ENCODE data around the gene RBMS2.
"Not testable (repeated sequence)": the region's sequence is repeated elsewhere in the genome, so short reads cannot be mapped to it uniquely, and the experiment has no call there.

The RBMS2 gene

DNA sequence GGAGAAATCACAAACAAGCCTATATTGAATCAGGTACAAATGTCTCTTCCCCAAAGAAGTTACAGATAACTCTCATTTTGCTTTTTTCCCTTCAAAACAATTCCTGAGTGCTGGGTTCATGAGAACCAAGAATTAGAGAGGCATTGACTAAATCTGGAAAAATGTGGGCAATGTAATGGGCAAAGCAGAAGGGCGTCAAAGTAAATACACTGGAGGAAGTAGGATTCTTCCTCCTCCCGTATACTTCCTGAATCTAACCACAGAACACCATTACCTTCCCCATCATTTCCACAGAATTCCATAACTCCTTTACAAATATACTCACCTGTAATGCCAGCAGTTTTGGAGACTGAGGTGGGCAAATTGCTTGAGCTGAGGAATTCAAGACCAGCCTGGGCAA lies 3.0 kb upstream of the RBMS2 start:
- DNase-seq (ENCODE audit: low spot score), result peak; percentile 48

GRCh38 chr12:56520048-56520447 lies 1.6 kb upstream of the RBMS2 start:
- no peak for DNase-seq (ENCODE audit: low spot score)

DNA sequence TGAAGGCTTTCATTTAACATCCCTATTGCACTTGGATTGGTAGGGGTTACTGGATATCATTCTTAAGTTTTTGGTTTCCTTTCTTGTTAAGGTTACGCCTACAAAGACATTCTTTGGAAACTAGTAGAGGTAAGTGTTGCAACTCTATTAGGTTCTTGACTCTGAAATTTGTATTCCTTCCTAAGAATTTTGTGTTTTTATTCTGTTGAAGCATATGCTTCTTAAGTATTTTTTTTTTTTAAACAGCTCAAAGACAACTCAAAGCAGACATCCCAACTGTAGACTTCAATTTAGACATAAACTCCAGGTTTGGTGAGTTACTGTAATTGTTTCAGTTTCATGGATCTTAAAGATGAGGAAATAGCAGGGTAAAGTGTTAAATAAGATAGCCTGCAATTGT lies 1.1 kb upstream of the RBMS2 start:
- peak; percentile 35 for DNase-seq (ENCODE audit: low spot score)

- no peak for DNase-seq (ENCODE audit: low spot score)
These were observed 421 bp upstream of the RBMS2 start for GRCh38 chr12:56521209-56521589.

- peak; percentile 35 for DNase-seq (ENCODE audit: low spot score)
These were observed 982 bp downstream of the RBMS2 start for GRCh38 chr12:56522411-56523193.

DNA sequence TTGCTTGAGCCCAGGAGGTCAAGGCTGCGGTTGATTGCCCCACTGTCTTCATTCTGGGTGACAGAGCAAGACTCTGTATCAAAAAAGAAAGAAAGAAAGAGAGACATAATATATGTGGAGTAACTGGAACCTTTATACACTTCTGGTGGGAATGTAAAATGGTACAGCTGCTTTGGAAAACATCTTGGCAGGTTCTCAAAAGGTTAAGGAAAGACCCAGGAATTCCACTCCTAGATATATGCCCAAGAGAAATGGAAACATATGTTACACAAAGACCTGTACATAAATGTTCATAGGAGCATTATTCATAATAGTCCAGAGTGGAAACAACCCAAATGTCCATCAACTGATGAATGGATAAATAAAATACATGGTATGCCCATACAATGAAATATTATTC lies 7.2 kb downstream of the RBMS2 start:
- no peak for DNase-seq (ENCODE audit: low spot score)

DNA sequence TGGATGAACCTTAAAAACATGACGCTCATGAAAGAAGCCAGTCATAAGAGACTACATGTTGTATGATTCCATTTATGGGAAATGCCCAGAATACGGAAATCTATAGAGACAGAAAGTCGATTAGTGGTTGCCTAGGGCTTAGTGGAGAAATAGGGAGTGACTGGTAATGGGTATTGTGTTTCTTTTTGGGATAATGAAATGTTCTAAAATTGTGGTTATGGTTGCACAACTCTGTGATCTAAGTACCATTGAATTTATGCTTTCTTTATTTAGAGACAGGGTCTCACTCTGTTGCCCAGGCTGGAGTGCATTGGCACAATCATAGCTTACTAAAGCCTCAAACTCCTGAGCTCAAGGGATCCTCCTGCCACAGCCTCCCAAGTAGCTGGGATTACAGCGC lies 8.0 kb downstream of the RBMS2 start:
- no peak for DNase-seq (ENCODE audit: low spot score)

DNA sequence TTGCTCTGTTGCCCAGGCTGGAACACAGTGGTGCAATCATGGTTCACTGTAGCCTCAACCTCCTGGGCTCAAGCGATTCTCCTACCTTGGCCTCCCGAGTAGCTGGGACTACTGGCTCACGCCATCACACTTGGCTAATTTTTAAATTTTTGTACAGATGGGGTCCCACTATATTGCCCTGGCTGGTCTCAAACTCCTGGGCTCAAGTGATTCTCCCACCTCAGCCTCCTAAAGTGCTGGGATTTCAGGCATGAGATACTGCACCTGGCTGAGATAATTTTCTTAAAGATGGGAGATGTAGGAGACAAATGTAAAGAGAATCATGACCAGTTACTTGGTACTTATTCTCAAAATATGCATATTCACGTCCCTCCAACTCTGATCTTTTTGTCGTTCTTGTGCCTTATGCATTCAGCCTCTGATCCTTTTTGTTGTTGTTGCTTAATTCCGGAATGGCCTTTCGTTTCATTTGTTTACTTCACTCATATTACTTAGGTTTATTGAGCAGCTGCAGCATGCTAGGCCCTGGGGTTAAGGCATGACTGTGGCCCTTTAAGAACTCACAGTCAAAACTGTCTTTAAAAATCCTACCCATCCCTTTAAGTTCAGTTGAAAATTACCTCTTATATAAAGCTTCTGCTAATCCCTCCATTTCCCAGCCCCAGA lies 8.9 kb downstream of the RBMS2 start:
- DNase-seq (ENCODE audit: low spot score), result no peak

DNA sequence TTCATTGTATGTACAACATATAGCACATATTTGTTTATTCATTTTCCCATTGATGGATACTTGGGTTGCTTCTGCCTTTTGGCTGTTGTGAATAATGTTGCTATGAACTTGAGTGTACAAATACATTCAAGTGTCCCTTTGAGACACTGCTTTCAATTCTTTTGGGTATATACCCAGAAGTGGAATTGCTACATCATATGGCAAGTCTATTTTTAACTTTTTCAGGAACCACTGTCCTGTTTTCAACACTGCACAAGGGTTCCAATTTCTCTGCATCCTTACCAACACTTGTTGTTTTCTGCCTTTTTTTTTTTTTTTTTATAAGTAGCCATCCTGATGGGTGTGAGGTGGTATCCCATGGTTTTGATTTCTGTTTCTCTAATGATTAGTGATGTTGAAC lies 15.9 kb downstream of the RBMS2 start:
- DNase-seq (ENCODE audit: low spot score), result no peak

GRCh38 chr12:56541631-56542030 lies 20.0 kb downstream of the RBMS2 start:
- DNase-seq (ENCODE audit: low spot score), result no peak

- DNase-seq (ENCODE audit: low spot score), result no peak
These were observed 20.5 kb downstream of the RBMS2 start for GRCh38 chr12:56542164-56542563.

GRCh38 chr12:56545023-56545604 lies 23.5 kb downstream of the RBMS2 start:
- DNase-seq (ENCODE audit: low spot score), result no peak

DNA sequence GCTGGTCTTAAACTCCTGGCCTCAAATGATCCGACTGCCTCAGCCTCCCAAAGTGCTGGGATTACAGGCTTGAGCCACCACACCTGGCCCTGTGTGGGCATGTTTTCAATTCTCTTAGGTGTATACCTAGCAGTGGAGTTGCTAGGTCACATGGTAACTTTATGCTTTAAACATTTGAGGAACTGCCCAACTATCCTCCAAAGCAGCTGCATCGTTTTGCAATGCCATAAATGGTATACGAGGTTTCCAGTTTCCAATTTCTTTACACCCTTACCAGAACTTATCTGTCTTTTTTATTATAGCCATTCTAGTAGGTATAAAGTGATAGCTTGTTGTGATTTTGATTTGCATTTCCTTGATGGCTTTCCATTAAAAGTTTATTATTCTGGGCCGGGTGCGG lies 25.1 kb downstream of the RBMS2 start:
- no peak for DNase-seq (ENCODE audit: low spot score)

DNA sequence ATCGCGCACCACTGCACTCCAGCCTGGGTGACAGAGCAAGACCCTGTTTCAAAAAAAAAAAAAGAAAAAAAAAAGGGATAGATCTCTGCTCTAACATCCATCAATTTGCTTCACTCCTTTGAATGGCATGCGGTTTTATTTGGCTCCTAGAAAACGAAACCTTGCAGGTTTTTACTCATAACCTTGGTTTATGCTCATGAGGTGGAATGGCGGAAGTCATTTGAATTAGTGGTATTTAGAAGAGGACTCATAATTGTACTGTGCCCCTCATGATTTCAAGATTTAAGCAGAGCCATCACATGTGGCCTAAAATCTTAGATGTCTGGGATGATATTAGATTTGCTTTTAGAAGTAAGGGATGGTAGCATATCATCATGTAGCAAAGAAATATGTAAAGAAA lies 29.4 kb downstream of the RBMS2 start:
- DNase-seq (ENCODE audit: low spot score), result no peak

DNA sequence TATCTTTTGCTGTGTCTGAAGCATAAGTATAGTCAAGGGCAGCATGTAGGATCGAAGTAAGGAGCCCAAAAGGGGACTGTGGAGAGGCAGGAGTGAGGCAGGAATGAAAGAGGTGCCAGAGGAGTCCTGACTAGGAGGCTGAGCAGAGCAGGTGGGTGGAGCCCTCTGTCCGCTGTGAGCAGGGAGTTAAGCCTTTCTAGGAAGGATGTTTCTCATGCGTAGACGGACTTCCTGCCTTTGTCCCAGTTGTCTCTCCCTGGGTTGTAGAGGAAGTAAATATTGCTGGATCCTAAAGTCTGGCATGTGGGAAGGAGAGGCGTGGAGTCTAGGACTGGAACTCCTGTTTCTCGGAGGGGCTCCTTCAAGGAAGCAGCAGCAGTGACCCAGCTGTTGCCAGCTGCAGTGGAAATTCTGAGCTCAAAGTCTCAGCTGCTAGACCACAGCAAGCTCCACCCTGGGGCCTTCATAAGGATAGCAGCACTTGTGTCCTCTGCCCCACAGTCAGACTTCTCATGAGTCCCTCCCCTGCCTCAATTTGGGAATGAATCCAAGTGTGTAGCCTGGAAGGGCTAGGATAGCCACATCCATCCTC lies 44.0 kb downstream of the RBMS2 start:
- DNase-seq (ENCODE audit: low spot score), result peak; percentile 75

- no peak for DNase-seq (ENCODE audit: low spot score)
These were observed 46.5 kb downstream of the RBMS2 start for GRCh38 chr12:56568146-56568545.

- DNase-seq (ENCODE audit: low spot score), result no peak
These were observed 49.5 kb downstream of the RBMS2 start for GRCh38 chr12:56571121-56571520.

- DNase-seq (ENCODE audit: low spot score), result no peak
These were observed 50.7 kb downstream of the RBMS2 start for GRCh38 chr12:56572288-56572687.

- no peak for DNase-seq (ENCODE audit: low spot score)
These were observed 52.6 kb downstream of the RBMS2 start for GRCh38 chr12:56574210-56574609.

- DNase-seq (ENCODE audit: low spot score), result not testable (repeated sequence)
These were observed 55.6 kb downstream of the RBMS2 start for GRCh38 chr12:56577248-56577647.

DNA sequence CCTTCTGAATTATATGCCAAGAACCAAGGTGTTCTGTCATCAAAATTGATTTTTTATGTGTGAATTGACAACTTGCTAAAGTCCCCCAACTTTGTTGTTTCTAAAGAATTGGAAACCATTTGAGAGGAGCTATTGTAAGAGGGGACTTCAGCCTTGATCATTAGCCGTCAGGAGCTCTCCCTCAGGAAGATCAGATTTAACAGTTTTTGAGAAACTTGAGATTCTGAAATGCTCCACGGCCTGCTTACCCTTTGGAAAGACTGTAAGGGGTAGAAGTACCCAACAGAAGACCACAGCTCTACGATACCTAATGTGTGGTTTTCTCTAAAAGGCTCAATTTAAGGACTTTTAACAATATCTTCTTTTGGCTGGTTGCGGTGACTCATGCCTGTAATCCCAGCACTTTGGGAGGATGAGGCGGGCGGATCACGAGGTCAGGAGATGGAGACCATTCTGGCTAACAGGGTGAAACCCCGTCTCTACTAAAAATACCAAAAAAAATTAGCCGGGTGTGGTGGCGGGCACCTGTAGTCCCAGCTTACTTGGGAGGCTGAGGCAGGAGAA lies 57.4 kb downstream of the RBMS2 start:
- DNase-seq (ENCODE audit: low spot score), result no peak

GRCh38 chr12:56581418-56582145 lies 60.0 kb downstream of the RBMS2 start:
- DNase-seq (ENCODE audit: low spot score), result no peak

Data from GM03348 (cell line).